GM12878 (cell line): ENCODE measurements around the gene COG7.

Experiments used
- CBX5 ChIP-seq: sonication (generic); IDR thresholded peaks from 2 replicates; pipeline ENCODE4 v1.6.1; 2016; ENCODE audit warnings: low read depth, moderate library complexity, mild to moderate bottlenecking, inconsistent platforms
- CEBPB ChIP-seq, 2 experiments: fragments of 150-350 bp in 1 of 2; IDR thresholded peaks; 2 replicates each; pipeline ENCODE4 v1.6.1; 2012 to 2014; ENCODE audit warnings: low read depth in 2 of 2, low read length in 2 of 2, borderline replicate concordance in 1 of 2, inconsistent platforms in 1 of 2
- CTCF ChIP-seq, 3 experiments: IDR thresholded peaks in 2 of 3; conservative IDR thresholded peaks in 1 of 3; 2 replicates each; pipeline ENCODE4 v1.5.1; 2011; ENCODE audit warnings: low read depth in 3 of 3, low read length in 3 of 3, mild to moderate bottlenecking in 3 of 3, control low read depth in 2 of 3, moderate library complexity in 2 of 3, inconsistent platforms in 1 of 3, mixed read lengths in 1 of 3; ENCODE audit not compliant: control insufficient read depth in 2 of 3, insufficient read depth in 1 of 3; ENCODE audit errors: extremely low read depth in 1 of 3
- EP300 ChIP-seq, 2 experiments: fragments of 150-350 bp in 1 of 2; IDR thresholded peaks; 2 replicates each; pipeline ENCODE4 v1.6.1; 2011 to 2012; ENCODE audit warnings: low read depth in 2 of 2, low read length in 2 of 2, borderline replicate concordance in 1 of 2, improper control_type of control experiment in 1 of 2, inconsistent platforms in 1 of 2; ENCODE audit not compliant: control insufficient read depth in 1 of 2
- FOXK2 ChIP-seq: fragments of 450-650 bp; IDR thresholded peaks from 2 replicates; pipeline ENCODE4 v1.6.1; 2017; ENCODE audit warnings: mild to moderate bottlenecking, moderate library complexity
- KDM1A ChIP-seq: fragments of 200-600 bp; sonication (generic); IDR thresholded peaks from 2 replicates; pipeline ENCODE4 v1.6.1; 2016; ENCODE audit warnings: borderline replicate concordance
- POLR2A ChIP-seq: IDR thresholded peaks from 2 replicates; pipeline ENCODE4 v1.6.1; 2011; ENCODE audit warnings: low read depth, mild to moderate bottlenecking, low read length
- SUZ12 ChIP-seq: fragments of 200-600 bp; sonication (generic); IDR thresholded peaks from one replicate; pipeline ENCODE4 v1.6.1; 2018; ENCODE audit warnings: antibody characterized with exemption, mild to moderate bottlenecking; ENCODE audit not compliant: unreplicated experiment
- YY1 ChIP-seq: IDR thresholded peaks from 2 replicates; pipeline ENCODE4 v1.6.1; 2011; ENCODE audit warnings: low read depth, mild to moderate bottlenecking, low read length
- TF ChIP-seq, protein P1 (sequence below): IDR thresholded peaks from 2 replicates; pipeline ENCODE4 v1.6.1; 2012; ENCODE audit warnings: low read depth, low read length, improper control_type of control experiment

DNA sequence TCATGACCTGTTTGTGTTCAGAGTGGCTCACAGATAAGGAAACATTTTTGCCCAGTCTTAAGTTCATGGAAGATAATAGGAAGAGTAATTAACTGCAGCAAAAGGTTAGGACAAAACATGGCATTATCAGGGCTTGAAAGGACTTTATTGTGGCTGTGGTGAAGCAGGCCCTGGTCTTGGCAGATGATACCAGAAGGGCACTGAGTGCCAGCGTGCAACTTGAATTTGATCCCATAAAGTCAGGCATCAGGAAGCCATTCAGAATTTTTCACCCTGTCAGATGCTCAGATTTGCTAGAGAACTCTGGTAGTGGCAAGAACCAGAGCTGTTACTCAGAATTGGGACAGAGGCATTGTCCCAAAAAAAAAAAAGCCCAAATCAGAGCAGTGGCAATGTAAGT is 11.2 kb upstream of the COG7 start:
- TF ChIP-seq CTCF (IDR thresholded peaks at IDR 0.05 in 2 of 3, conservative IDR thresholded peaks at IDR 0.05 in 1 of 3; ENCODE audit: control insufficient read depth in 2 of 3, extremely low read depth in 1 of 3, insufficient read depth in 1 of 3, low read depth in 3 of 3, low read length in 3 of 3) (no peak), POLR2A (no peak), SUZ12 (no peak), EP300 (IDR thresholded peaks at IDR 0.05; ENCODE audit: borderline replicate concordance in 1 of 2, control insufficient read depth in 1 of 2, low read depth in 2 of 2, low read length in 2 of 2) (no peak), CBX5 (no peak), YY1 (no peak), FOXK2 (no peak), KDM1A (no peak), CEBPB (IDR thresholded peaks at IDR 0.05; ENCODE audit: borderline replicate concordance in 1 of 2, low read depth in 2 of 2, low read length in 2 of 2) (no peak)
- TF ChIP-seq, protein P1, sequence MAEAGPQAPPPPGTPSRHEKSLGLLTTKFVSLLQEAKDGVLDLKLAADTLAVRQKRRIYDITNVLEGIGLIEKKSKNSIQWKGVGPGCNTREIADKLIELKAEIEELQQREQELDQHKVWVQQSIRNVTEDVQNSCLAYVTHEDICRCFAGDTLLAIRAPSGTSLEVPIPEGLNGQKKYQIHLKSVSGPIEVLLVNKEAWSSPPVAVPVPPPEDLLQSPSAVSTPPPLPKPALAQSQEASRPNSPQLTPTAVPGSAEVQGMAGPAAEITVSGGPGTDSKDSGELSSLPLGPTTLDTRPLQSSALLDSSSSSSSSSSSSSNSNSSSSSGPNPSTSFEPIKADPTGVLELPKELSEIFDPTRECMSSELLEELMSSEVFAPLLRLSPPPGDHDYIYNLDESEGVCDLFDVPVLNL: no peak
